Neural cell (in vitro differentiated cells): ENCODE results near the gene PROX1.

Source experiments
- CTCF ChIP-seq: fragments of 450-650 bp; IDR thresholded peaks from 2 replicates; pipeline ENCODE4 v1.5.1; 2014; ENCODE audit warnings: antibody characterized with exemption, mild to moderate bottlenecking, moderate library complexity; ENCODE audit not compliant: poor library complexity, severe bottlenecking
- EP300 ChIP-seq: fragments of 450-650 bp; conservative IDR thresholded peaks from 2 replicates; pipeline ENCODE4 v1.6.1; 2014; ENCODE audit warnings: antibody characterized with exemption, mild to moderate bottlenecking, moderate library complexity; ENCODE audit not compliant: poor library complexity, severe bottlenecking
- MXI1 ChIP-seq: fragments of 450-650 bp; conservative IDR thresholded peaks from 2 replicates; pipeline ENCODE4 v1.6.1; 2014; ENCODE audit warnings: antibody characterized with exemption, mild to moderate bottlenecking; ENCODE audit not compliant: poor library complexity, severe bottlenecking
- POLR2AphosphoS5 ChIP-seq: IDR thresholded peaks from 2 replicates; pipeline ENCODE4 v1.6.1; 2012
- RAD21 ChIP-seq: fragments of 450-650 bp; conservative IDR thresholded peaks from 2 replicates; pipeline ENCODE4 v1.6.1; 2014; ENCODE audit warnings: antibody characterized with exemption, mild to moderate bottlenecking, moderate library complexity
- SMC3 ChIP-seq: fragments of 450-650 bp; conservative IDR thresholded peaks from 2 replicates; pipeline ENCODE4 v1.6.1; 2014; ENCODE audit warnings: antibody characterized with exemption, mild to moderate bottlenecking, moderate library complexity; ENCODE audit not compliant: poor library complexity
- TAF1 ChIP-seq: IDR thresholded peaks from 2 replicates; pipeline ENCODE4 v1.6.1; 2012; ENCODE audit warnings: low read depth

DNA sequence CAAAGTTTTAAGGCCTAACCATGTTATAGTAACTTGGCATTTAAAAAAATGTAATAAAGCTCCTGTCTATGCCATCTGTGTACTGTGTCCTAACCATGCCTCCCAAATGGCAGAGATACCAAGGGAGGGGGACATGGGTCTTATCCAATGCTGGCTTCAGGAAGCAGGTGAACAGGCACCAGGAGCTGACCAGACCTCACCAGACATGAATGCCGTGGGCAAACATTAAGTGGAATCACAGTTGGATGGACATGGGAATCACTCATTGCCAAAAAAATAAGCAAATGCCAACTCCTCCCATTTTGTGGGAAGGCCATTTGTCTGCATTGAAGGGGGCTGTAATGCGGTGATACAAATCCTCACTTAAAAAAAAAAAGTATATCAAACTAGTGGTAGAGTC, 22.9 kb downstream of the PROX1 start:
- TF ChIP-seq CTCF (no peak), SMC3 (no peak), EP300 (no peak), TAF1 (no peak), RAD21 (no peak), MXI1 (no peak), POLR2AphosphoS5 (no peak)
